ENCODE measurements around the gene UTF1.
"Not testable (repeated sequence)": the region's sequence is repeated elsewhere in the genome, so short reads cannot be mapped to it uniquely, and the experiment has no call there.

The UTF1 gene

DNA sequence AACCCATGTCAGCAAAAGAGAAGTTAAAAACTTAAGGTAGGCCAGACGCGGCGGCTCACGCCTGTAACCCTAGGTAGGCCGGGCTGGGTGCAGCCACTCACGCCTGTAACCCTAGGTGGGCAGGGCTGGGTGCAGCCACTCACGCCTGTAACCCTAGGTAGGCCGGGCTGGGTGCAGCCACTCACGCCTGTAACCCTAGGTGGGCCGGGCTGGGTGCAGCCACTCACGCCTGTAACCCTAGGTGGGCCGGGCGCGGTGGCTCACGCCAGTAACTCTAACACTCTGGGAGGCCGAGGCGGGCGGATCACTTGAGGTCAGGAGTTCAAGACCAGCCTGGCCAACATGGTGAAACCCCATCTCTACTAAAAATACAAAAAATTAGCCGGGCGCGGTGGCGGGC lies 8.3 kb upstream of the UTF1 start:
- H3K9me3 Mint-ChIP-seq; H3K4me3 Mint-ChIP-seq; H3K4me1 Mint-ChIP-seq (ENCODE audit: low read depth); H3K27ac Mint-ChIP-seq; H3K36me3 Mint-ChIP-seq (ENCODE audit: low read depth); intact Hi-C loops (cut with micrococcal nuclease): not testable (repeated sequence)
- peaks cover 59% of the 10 kb centered on the region for H3K27me3 Mint-ChIP-seq

GRCh38 chr10:133224076-133224475 lies 5.9 kb upstream of the UTF1 start:
- no peak overlapping the region for H3K27ac Mint-ChIP-seq
- H3K27me3 Mint-ChIP-seq: peaks cover 72% of the 10 kb centered on the region
- intact Hi-C loops (cut with micrococcal nuclease): no loop called here
- no peak overlapping the region for H3K4me3 Mint-ChIP-seq
- peaks cover 9% of the 10 kb centered on the region for H3K4me1 Mint-ChIP-seq (ENCODE audit: low read depth)
- no peaks in the 10 kb centered on the region for H3K9me3 Mint-ChIP-seq
- no peaks in the 10 kb centered on the region for H3K36me3 Mint-ChIP-seq (ENCODE audit: low read depth)

GRCh38 chr10:133224756-133225372 lies 5.2 kb upstream of the UTF1 start:
- intact Hi-C loops (cut with micrococcal nuclease): no loop called here
- Mint-ChIP-seq H3K4me1 (ENCODE audit: low read depth) (peaks cover 15% of the 10 kb centered on the region), H3K27me3 (peaks cover 70% of the 10 kb centered on the region), H3K4me3 (no peak overlapping the region), H3K9me3 (no peaks in the 10 kb centered on the region), H3K27ac (no peak overlapping the region), H3K36me3 (ENCODE audit: low read depth) (no peaks in the 10 kb centered on the region)

DNA sequence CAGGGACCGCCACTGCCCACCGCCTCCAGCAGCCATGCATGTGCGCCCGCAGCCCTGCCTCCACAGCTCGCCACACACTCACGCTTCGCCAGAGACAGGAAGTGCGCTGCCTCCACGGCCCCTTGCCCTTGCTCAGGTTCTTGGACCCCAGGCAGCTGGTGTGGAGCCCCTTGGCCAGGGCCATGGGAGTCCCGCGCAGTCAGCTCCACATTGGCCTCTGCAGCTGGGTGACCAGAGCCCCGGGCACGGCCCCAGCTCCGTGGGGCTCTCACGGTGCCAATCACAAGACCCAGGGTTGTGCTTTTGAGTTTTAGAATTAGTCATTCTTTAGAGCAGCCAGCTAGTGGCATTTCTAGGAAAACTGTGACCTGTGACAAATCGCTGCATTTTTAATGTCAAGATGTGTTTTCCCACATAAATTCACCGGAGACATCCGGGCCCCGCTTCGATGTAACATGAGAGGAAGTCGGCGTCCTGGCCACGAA lies 4.3 kb upstream of the UTF1 start:
- Mint-ChIP-seq H3K36me3 (ENCODE audit: low read depth) (no peaks in the 10 kb centered on the region), H3K27ac (peak overlapping the region; percentile 38), H3K4me3 (no peak overlapping the region), H3K9me3 (no peaks in the 10 kb centered on the region), H3K4me1 (ENCODE audit: low read depth) (peaks cover 15% of the 10 kb centered on the region), H3K27me3 (peaks cover 71% of the 10 kb centered on the region)
- intact Hi-C loops (cut with micrococcal nuclease): no loop called here

DNA sequence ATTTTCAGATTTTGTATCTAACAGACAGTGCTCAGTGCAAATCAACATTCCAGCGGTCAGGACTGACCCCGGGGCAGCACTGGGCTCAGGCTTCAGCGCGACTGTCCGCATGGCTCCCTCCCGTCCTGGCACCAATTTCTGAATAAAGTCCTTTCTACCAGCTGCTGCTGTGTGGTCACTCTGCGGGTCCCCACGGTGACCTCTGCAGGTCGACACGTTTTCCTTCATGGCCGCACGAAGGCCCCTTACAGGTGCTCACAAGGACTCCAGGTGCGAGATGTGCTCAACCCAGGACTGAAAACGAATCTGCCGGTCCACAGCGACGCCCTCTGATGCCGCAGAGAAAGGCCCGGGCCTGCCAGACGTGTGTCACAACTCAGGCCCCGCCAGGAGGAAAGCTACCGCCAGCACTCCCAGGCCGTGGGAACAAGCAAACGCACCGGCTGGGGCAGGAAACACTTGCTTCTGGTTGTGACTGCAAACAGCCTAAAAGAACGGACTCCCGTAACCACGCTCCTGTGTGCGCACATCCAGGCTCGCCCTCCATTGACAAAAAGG lies 3.7 kb upstream of the UTF1 start:
- intact Hi-C loops (cut with micrococcal nuclease): no loop called here
- no peaks in the 10 kb centered on the region for H3K9me3 Mint-ChIP-seq
- no peak overlapping the region for H3K27ac Mint-ChIP-seq
- peaks cover 20% of the 10 kb centered on the region for H3K4me1 Mint-ChIP-seq (ENCODE audit: low read depth)
- H3K4me3 Mint-ChIP-seq: no peak overlapping the region
- no peaks in the 10 kb centered on the region for H3K36me3 Mint-ChIP-seq (ENCODE audit: low read depth)
- peaks cover 68% of the 10 kb centered on the region for H3K27me3 Mint-ChIP-seq

DNA sequence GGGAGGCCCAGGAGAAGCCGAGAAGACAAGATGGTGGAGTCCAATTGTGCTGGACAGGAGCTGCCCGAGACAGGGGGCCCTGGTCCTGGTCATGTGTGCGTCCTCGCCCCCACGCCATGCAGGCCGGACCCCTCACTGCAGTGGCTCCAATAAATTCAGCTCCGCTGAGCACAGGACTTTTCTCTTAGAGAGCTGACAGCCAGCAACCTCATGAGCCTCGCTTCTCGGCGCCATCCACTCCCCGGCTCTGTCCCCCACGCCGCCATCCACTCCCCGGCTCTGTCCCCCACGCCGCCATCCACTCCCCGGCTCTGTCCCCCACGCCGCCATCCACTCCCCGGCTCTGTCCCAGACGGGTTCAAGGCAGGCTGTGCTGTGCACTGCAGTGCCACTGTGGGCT lies 2.8 kb upstream of the UTF1 start:
- intact Hi-C loops (cut with micrococcal nuclease): no loop called here
- no peak overlapping the region for H3K27ac Mint-ChIP-seq
- H3K4me1 Mint-ChIP-seq (ENCODE audit: low read depth): peaks cover 29% of the 10 kb centered on the region
- H3K4me3 Mint-ChIP-seq: no peak overlapping the region
- H3K36me3 Mint-ChIP-seq (ENCODE audit: low read depth): no peaks in the 10 kb centered on the region
- H3K27me3 Mint-ChIP-seq: peaks cover 74% of the 10 kb centered on the region
- H3K9me3 Mint-ChIP-seq: no peaks in the 10 kb centered on the region

DNA sequence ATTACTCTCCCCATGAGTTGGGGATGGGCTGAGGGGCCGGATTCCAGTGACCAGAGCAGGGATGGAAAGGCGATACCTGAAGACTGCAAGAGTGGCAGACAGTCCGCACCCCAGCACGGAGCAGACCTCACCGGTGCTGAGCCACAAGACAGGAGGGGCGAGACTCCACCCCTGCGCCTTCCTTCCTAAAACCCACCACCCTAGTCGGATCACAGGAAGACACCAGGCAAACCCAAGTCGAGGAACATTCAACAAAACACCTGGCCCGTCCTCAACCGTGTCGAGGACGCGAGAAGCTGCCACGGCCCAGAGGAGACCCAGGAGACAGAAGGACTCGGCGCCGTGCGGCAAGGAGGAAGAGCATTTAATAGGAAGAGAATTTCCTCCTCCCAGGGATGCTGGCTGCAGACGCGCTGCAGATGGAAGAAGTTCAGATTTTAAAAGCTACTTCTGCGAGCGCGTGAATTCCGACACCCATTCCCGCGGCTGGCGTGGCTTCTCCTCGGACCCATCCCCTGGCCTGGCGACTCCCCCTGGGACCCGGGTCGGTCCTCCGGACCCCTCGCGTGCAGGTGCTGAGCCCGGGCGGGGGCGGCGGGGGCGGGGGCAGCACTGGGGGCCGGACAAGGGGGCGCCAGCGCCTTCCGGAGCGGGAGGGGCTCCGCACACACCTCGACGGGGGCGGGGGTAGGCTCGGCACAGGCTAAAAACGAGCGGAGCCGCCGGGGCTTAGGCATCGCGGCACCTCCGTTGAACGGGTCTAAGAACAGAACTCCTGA lies 563 bp upstream of the UTF1 start:
- no peaks in the 10 kb centered on the region for H3K9me3 Mint-ChIP-seq
- H3K27ac Mint-ChIP-seq: no peak overlapping the region
- peaks cover 75% of the 10 kb centered on the region for H3K27me3 Mint-ChIP-seq
- intact Hi-C loops (cut with micrococcal nuclease): loop anchor here (10.0 kb wide), 1 partner anchor 85 kb away; no protein-coding TSS in a partner anchor
- H3K4me3 Mint-ChIP-seq: peak overlapping the region; percentile 57
- peaks cover 29% of the 10 kb centered on the region for H3K4me1 Mint-ChIP-seq (ENCODE audit: low read depth)
- no peaks in the 10 kb centered on the region for H3K36me3 Mint-ChIP-seq (ENCODE audit: low read depth)

- Mint-ChIP-seq H3K9me3 (no peaks in the 10 kb centered on the region), H3K4me1 (ENCODE audit: low read depth) (peaks cover 29% of the 10 kb centered on the region), H3K36me3 (ENCODE audit: low read depth) (no peaks in the 10 kb centered on the region), H3K4me3 (peak overlapping the region; percentile 73), H3K27me3 (peaks cover 68% of the 10 kb centered on the region), H3K27ac (peak overlapping the region; percentile 76)
- intact Hi-C loops (cut with micrococcal nuclease): loop anchor here (10.0 kb wide), 1 partner anchor 86 kb away; no protein-coding TSS in a partner anchor
These were observed 574 bp downstream of the UTF1 start for GRCh38 chr10:133230387-133231195.

DNA sequence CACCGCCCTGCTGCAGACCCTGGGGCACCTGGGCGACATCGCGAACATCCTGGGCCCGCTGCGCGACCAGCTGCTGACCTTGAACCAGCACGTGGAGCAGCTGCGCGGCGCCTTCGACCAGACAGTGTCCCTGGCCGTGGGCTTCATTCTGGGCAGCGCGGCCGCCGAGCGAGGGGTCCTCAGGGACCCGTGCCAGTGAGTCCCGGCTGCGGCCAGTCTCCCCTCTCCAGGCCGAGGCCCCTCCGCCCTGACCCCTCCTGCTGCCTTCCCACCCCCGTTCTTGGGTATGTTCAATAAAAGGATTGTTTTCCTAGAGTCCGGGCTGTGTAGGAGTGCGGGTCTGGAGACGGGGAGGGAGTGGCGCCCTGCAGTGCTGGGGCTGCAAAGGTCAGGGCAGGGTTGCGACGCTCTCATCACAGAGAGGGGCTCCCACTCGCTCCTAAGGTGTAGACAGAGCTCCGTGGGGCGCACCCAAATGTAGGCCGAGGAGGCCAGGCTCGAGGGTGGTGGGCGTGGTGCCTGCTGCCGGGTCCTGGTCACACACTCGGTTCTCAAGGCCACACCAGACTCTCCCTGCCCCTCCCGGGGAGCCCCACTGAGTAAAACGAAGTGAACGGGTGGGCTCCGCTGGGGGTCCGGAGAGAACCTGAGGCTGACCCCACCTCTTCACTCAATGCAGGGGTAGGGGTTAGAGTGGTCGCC lies 1.4 kb downstream of the UTF1 start:
- peak overlapping the region; percentile 70 for H3K4me3 Mint-ChIP-seq
- intact Hi-C loops (cut with micrococcal nuclease): loop anchor here (10.0 kb wide), 1 partner anchor 87 kb away; no protein-coding TSS in a partner anchor

GRCh38 chr10:133231946-133232574 lies 2.0 kb downstream of the UTF1 start:
- H3K36me3 Mint-ChIP-seq (ENCODE audit: low read depth): no peaks in the 10 kb centered on the region
- H3K9me3 Mint-ChIP-seq: no peaks in the 10 kb centered on the region
- no peak overlapping the region for H3K4me3 Mint-ChIP-seq
- H3K4me1 Mint-ChIP-seq (ENCODE audit: low read depth): peaks cover 32% of the 10 kb centered on the region
- H3K27me3 Mint-ChIP-seq: peaks cover 56% of the 10 kb centered on the region
- intact Hi-C loops (cut with micrococcal nuclease): loop anchor here (10.0 kb wide), 1 partner anchor 87 kb away; no protein-coding TSS in a partner anchor
- H3K27ac Mint-ChIP-seq: peak overlapping the region; percentile 76

More for the DNA sequence above, 1.4 kb downstream of the UTF1 start:
- H3K36me3 Mint-ChIP-seq (ENCODE audit: low read depth): no peaks in the 10 kb centered on the region
- H3K9me3 Mint-ChIP-seq: no peaks in the 10 kb centered on the region
- peak overlapping the region; percentile 76 for H3K27ac Mint-ChIP-seq
- peaks cover 32% of the 10 kb centered on the region for H3K4me1 Mint-ChIP-seq (ENCODE audit: low read depth)
- H3K27me3 Mint-ChIP-seq: peaks cover 62% of the 10 kb centered on the region

DNA sequence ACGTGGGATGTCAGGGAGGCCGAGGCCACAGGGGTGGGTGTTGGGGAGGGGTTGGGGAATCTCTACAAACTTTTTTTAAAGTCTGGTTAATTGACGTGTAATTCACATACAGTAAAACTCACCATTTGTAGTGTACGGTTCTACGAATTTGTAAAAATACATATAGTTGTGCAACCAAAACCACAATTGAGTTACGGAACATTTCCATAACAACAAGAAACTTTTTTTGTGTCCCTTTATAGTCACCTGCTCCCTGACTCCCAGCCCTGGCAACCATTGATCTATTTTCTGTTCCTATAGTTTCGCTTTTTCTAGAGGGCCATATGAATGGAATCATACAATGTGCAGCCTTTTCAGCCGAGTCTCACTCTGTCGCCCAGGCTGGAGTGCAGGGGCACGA lies 4.8 kb downstream of the UTF1 start:
- Mint-ChIP-seq H3K4me1 (ENCODE audit: low read depth) (peaks cover 52% of the 10 kb centered on the region), H3K4me3 (peak overlapping the region; percentile 73), H3K27ac (peak overlapping the region; percentile 92), H3K27me3 (peaks cover 56% of the 10 kb centered on the region)
- intact Hi-C loops (cut with micrococcal nuclease): loop anchor here (10.0 kb wide), 1 partner anchor 90 kb away; no protein-coding TSS in a partner anchor
- H3K36me3 Mint-ChIP-seq (ENCODE audit: low read depth); H3K9me3 Mint-ChIP-seq: not testable (repeated sequence)

DNA sequence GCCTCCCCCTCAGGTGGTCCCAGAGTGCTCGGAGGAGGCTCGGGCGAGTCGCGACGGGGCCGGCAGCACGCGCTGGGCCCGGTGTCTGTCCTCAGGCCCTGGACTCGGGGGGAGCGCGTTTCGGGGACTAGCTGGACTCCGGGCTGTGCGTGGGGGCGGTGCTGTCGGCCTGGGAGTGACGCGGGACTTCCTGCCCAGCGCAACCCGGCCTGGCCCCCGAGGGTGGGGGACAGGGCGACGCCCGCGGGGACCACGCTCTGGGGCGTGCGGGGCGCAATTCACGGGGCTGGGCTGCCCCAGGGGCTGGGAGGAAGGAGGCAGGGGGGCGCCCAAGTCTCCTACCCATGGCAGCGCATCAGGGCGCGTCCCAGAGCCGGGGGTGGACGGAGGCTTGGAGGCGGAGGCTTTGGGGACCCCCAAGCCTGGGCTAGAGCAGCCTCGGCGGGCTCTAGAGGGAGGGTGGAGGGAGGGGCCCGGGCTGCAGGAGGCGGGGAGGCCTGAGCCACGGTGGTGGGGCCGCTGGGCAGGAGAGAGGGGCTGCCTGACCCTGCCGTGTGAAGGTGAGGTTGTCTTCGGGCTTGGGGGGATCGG lies 5.3 kb downstream of the UTF1 start:
- intact Hi-C loops (cut with micrococcal nuclease): loop anchor here (10.0 kb wide), 1 partner anchor 91 kb away; no protein-coding TSS in a partner anchor
- H3K9me3 Mint-ChIP-seq: no peaks in the 10 kb centered on the region
- peak overlapping the region; percentile 92 for H3K27ac Mint-ChIP-seq
- H3K4me3 Mint-ChIP-seq: peak overlapping the region; percentile 73
- H3K27me3 Mint-ChIP-seq: peaks cover 58% of the 10 kb centered on the region
- peaks cover 57% of the 10 kb centered on the region for H3K4me1 Mint-ChIP-seq (ENCODE audit: low read depth)
- H3K36me3 Mint-ChIP-seq (ENCODE audit: low read depth): peaks cover 10% of the 10 kb centered on the region
